H9 (cell line): ENCODE measurements around the gene RNU2-63P. TPM values are rescaled to one million over a fixed set of nuclear protein-coding genes. Genes with fewer than 3 reads are reported as not detected.
A peak's percentile ranks its signal among the peaks of the same experiment; 100 is the strongest.

Source experiments
- DNase-seq: peaks from one replicate; pipeline ENCODE4 v3.0.0-alpha.2; 2017
- H2AFZ ChIP-seq: one replicate; pipeline ENCODE4 v1.6.1; 2013; ENCODE audit warnings: mild to moderate bottlenecking, low read length, control low read depth, moderate library complexity
- H2AK5ac ChIP-seq: 2 replicates; pipeline ENCODE4 v1.6.1; 2013; ENCODE audit warnings: low read length, control low read depth, mixed read lengths; ENCODE audit not compliant: insufficient read length
- H2BK120ac ChIP-seq: one replicate; pipeline ENCODE4 v1.6.1; 2013; ENCODE audit warnings: low read depth, mild to moderate bottlenecking, low read length, control low read depth, inconsistent platforms; ENCODE audit not compliant: poor library complexity, severe bottlenecking
- H2BK12ac ChIP-seq: 2 replicates; pipeline ENCODE4 v1.6.1; 2013; ENCODE audit warnings: low read length, control low read depth, mixed read lengths, low read depth; ENCODE audit not compliant: insufficient read length
- H2BK15ac ChIP-seq: 2 replicates; pipeline ENCODE4 v1.6.1; 2013; ENCODE audit warnings: low read depth, low read length, control low read depth
- H2BK20ac ChIP-seq: one replicate; pipeline ENCODE4 v1.6.1; 2013; ENCODE audit warnings: low read depth, mild to moderate bottlenecking, low read length, control low read depth, inconsistent platforms; ENCODE audit not compliant: poor library complexity, severe bottlenecking
- H2BK5ac ChIP-seq: 2 replicates; pipeline ENCODE4 v1.6.1; 2013; ENCODE audit warnings: low read length, control low read depth, mixed read lengths; ENCODE audit not compliant: insufficient read length
- H3K14ac ChIP-seq: 2 replicates; pipeline ENCODE4 v1.6.1; 2013; ENCODE audit warnings: low read length, control low read depth; ENCODE audit not compliant: insufficient read depth
- H3K18ac ChIP-seq: 2 replicates; pipeline ENCODE4 v1.6.1; 2013; ENCODE audit warnings: low read depth, mild to moderate bottlenecking, mixed read lengths, low read length, control low read depth; ENCODE audit not compliant: insufficient read length
- H3K23ac ChIP-seq: 2 replicates; pipeline ENCODE4 v1.6.1; 2013; ENCODE audit warnings: low read length, control low read depth, mixed read lengths, low read depth; ENCODE audit not compliant: insufficient read length
- H3K23me2 ChIP-seq: 2 replicates; pipeline ENCODE4 v1.6.1; 2013; ENCODE audit warnings: low read depth, mild to moderate bottlenecking, mixed read lengths, low read length, control low read depth; ENCODE audit not compliant: insufficient read length, poor library complexity, severe bottlenecking
- H3K27ac ChIP-seq: 2 replicates; pipeline ENCODE4 v1.5.1; 2013; ENCODE audit warnings: low read length, control low read depth, mixed read lengths, low read depth; ENCODE audit not compliant: insufficient read length
- H3K27me3 ChIP-seq: 2 replicates; pipeline ENCODE4 v1.6.1; 2013; ENCODE audit warnings: low read length, control low read depth, inconsistent platforms; ENCODE audit not compliant: insufficient read depth
- H3K4ac ChIP-seq: 2 replicates; pipeline ENCODE4 v1.6.1; 2013; ENCODE audit warnings: low read depth, mild to moderate bottlenecking, control low read depth, inconsistent platforms, low read length, moderate library complexity
- H3K4me1 ChIP-seq: 2 replicates; pipeline ENCODE4 v1.6.1; 2013; ENCODE audit warnings: low read length, control low read depth, inconsistent platforms; ENCODE audit not compliant: insufficient read depth
- H3K4me2 ChIP-seq: 2 replicates; pipeline ENCODE4 v1.6.1; 2013; ENCODE audit warnings: low read length, control low read depth, mixed read lengths; ENCODE audit not compliant: insufficient read length, insufficient read depth
- H3K56ac ChIP-seq: 2 replicates; pipeline ENCODE4 v1.6.1; 2013; ENCODE audit warnings: low read depth, mild to moderate bottlenecking, mixed read lengths, low read length, control low read depth; ENCODE audit not compliant: insufficient read length
- H3K79me1 ChIP-seq: 2 replicates; pipeline ENCODE4 v1.6.1; 2013; ENCODE audit warnings: low read depth, mild to moderate bottlenecking, moderate library complexity, low read length, control low read depth, inconsistent platforms; ENCODE audit not compliant: insufficient read depth, poor library complexity, severe bottlenecking
- H3K79me2 ChIP-seq: 2 replicates; pipeline ENCODE4 v1.6.1; 2013; ENCODE audit warnings: low read length, control low read depth, inconsistent platforms; ENCODE audit not compliant: insufficient read depth
- H3K9ac ChIP-seq: 2 replicates; pipeline ENCODE4 v1.6.1; 2013; ENCODE audit warnings: low read length, control low read depth, mixed read lengths; ENCODE audit not compliant: insufficient read length; ENCODE audit errors: extremely low read depth
- H3K9me3 ChIP-seq: one replicate; pipeline ENCODE4 v1.6.1; 2013; ENCODE audit warnings: low read depth, low read length, inconsistent platforms; ENCODE audit not compliant: control insufficient read depth
- H3T11ph ChIP-seq: one replicate; pipeline ENCODE4 v1.6.1; 2013; ENCODE audit warnings: mild to moderate bottlenecking, low read length, control low read depth, inconsistent platforms
- H4K20me1 ChIP-seq: one replicate; pipeline ENCODE4 v1.6.1; 2013; ENCODE audit not compliant: control insufficient read depth, insufficient read length, insufficient read depth
- H4K5ac ChIP-seq: 2 replicates; pipeline ENCODE4 v1.6.1; 2013; ENCODE audit warnings: low read depth, mild to moderate bottlenecking, mixed read lengths, low read length, control low read depth; ENCODE audit not compliant: insufficient read length
- H4K8ac ChIP-seq: replicated peaks from 2 replicates; pipeline ENCODE4 v1.6.1; 2013; ENCODE audit warnings: low read length, control low read depth, mixed read lengths, low read depth; ENCODE audit not compliant: insufficient read length
- H4K91ac ChIP-seq: 2 replicates; pipeline ENCODE4 v1.6.1; 2013; ENCODE audit warnings: low read depth, mild to moderate bottlenecking, moderate library complexity, mixed read lengths, low read length, control low read depth; ENCODE audit not compliant: insufficient read length
- H3K27ac Mint-ChIP-seq, 3 experiments: 2 replicates in 2 of 3; 3 replicates in 1 of 3; pipeline ENCODE4 v1.8.0; 2020 to 2021; ENCODE audit warnings: mixed read lengths in 3 of 3, mild to moderate bottlenecking in 1 of 3, moderate library complexity in 1 of 3
- H3K27me3 Mint-ChIP-seq: 2 replicates; pipeline ENCODE4 v1.8.0; 2021; ENCODE audit warnings: low read depth, mild to moderate bottlenecking, moderate library complexity, mixed read lengths
- H3K36me3 Mint-ChIP-seq, 3 experiments: 2 replicates in 2 of 3; 3 replicates in 1 of 3; pipeline ENCODE4 v1.8.0; 2020 to 2021; ENCODE audit warnings: low read depth in 3 of 3, mixed read lengths in 3 of 3; ENCODE audit not compliant: insufficient read depth in 1 of 3
- H3K4me1 Mint-ChIP-seq, 2 experiments: 2 replicates each; pipeline ENCODE4 v1.8.0; 2020; ENCODE audit warnings: mixed read lengths in 2 of 2
- H3K4me3 Mint-ChIP-seq, 2 experiments: 2 replicates in 1 of 2; 3 replicates in 1 of 2; pipeline ENCODE4 v1.8.0; 2020 to 2021; ENCODE audit warnings: mild to moderate bottlenecking in 2 of 2, mixed read lengths in 2 of 2, moderate library complexity in 1 of 2
- H3K9me3 Mint-ChIP-seq, 2 experiments: 2 replicates in 1 of 2; 3 replicates in 1 of 2; pipeline ENCODE4 v1.8.0; 2020; ENCODE audit warnings: mild to moderate bottlenecking in 2 of 2, mixed read lengths in 2 of 2, moderate library complexity in 1 of 2
- CTCF ChIP-seq: fragments of 200-600 bp; sonication (generic); conservative IDR thresholded peaks from 3 replicates; pipeline ENCODE4 v1.8.0; 2021; ENCODE audit warnings: antibody characterized with exemption, mild to moderate bottlenecking
- WGBS: extraction: QIAGEN DNeasy Blood & Tissue Kit; methylation state at CpG from one replicate; pipeline ENCODE4 v1.1.7; 2013; ENCODE audit warnings: missing lambda C conversion rate, low lambda C conversion rate, mixed read lengths; ENCODE audit not compliant: insufficient read length; ENCODE audit errors: extremely low coverage; 5-methylcytosine and 5-hydroxymethylcytosine counted together
- total RNA-seq: library from RNA; stranded (reverse); gene quantifications from 2 replicates; pipeline ENCODE4 v1.2.1, GENCODE V29; 2021

Gene RNU2-63P
- total RNA-seq, 1 experiment from 2014 or later, result 31.1 TPM

- Histone ChIP-seq H2BK120ac (no peak overlapping the region), H2BK5ac (no peak overlapping the region), H3K23ac (no peak overlapping the region), H3K14ac (no peak overlapping the region), H4K5ac (no peak overlapping the region), H3K9ac (no peak overlapping the region), H3K9me3 (no peaks in the 10 kb centered on the region), H2AK5ac (no peak overlapping the region), H2BK15ac (no peak overlapping the region), H3K23me2 (no peaks in the 10 kb centered on the region), H2BK12ac (no peak overlapping the region), H2AFZ (no peak overlapping the region), H4K20me1 (no peaks in the 10 kb centered on the region), H4K8ac (no peak overlapping the region), H3K27ac (no peak overlapping the region), H3K4me2 (no peak overlapping the region), H3T11ph (no peak overlapping the region), H3K27me3 (no peaks in the 10 kb centered on the region), H3K79me1 (no peaks in the 10 kb centered on the region), H3K18ac (no peak overlapping the region), H4K91ac (no peak overlapping the region), H3K79me2 (no peaks in the 10 kb centered on the region), H2BK20ac (no peak overlapping the region), H3K4me1 (no peaks in the 10 kb centered on the region), H3K4ac (no peak overlapping the region), H3K56ac (no peak overlapping the region)
- Mint-ChIP-seq H3K4me3 (no peak overlapping the region), H3K9me3 (no peaks in the 10 kb centered on the region), H3K27ac (peak overlapping the region in 2 of 3 experiments; percentile 26 to 66; a peak in 3 of 7 replicates), H3K27me3 (no peaks in the 10 kb centered on the region), H3K36me3 (peaks cover 0 to 8% (median 6%) of the 10 kb centered on the region in 3 experiments; a peak in 4 of 7 replicates), H3K4me1 (peaks cover 13 to 21% of the 10 kb centered on the region in 2 experiments)
- no peak for DNase-seq
- no CpG with 5 or more reads among the region's 4 CpGs for WGBS
- TF ChIP-seq CTCF, result no peak
Observed at GRCh38 chr2:88038263-88039105, 22.1 kb upstream of the RNU2-63P start.
